ENCODE measurements around the gene ENDOU. TPM values are rescaled to one million over a fixed set of nuclear protein-coding genes. Genes with fewer than 3 reads are reported as not detected.

ENDOU gene
- total RNA-seq, 1 experiment from 2014 or later, result not detected

DNA sequence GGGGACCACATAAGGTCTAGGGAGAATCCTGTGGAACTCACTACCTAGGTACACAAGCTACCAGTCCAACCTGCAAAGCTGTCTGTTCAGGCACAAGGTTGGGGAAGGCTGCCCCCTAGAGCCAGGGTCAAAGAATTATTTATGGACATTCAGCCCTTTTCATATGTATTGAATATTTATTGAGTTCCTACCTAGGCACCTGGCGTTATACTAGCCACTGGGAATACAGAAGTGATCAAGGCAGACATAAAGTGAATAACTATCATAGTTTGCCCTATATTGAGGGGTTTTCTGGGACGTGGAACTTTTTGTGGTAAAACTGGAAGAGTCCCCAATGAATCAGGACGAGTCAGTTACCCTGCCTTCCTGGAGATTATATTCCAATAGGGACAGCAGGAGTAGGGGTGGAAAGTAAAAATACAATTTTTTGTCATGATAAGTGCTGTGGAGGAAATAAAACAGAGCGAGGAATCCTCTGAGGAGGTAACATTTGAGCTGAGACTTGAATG, 42.0 kb upstream of the ENDOU start:
- Mint-ChIP-seq H3K4me3 (no peak overlapping the region), H3K9me3 (no peaks in the 10 kb centered on the region), H3K27ac (no peak overlapping the region), H3K27me3 (ENCODE audit: low read depth) (peaks cover 6% of the 10 kb centered on the region), H3K36me3 (no peaks in the 10 kb centered on the region), H3K4me1 (peaks cover 18% of the 10 kb centered on the region)
- POLR2A ChIA-PET, result interaction anchor here (0.8 to 1.5 kb wide), 7 partner anchors 9 to 61 kb away, joined by 3 to 6 read pairs (median 4); partner anchors contain the start of genes RAPGEF3 and RPAP3
- CTCF ChIA-PET, result interaction anchor here (0.6 to 19.3 kb wide), 26 partner anchors 11 to 1610 kb away, joined by 3 to 735 read pairs (median 4); partner anchors contain the start of genes HDAC7, RAPGEF3 and VDR
- TF ChIP-seq JAZF1 (CRISPR knock-in tag; IDR thresholded peaks at IDR 0.05) (no peak), IRF2 (CRISPR knock-in tag; IDR thresholded peaks at IDR 0.05; ENCODE audit: borderline replicate concordance, low read depth) (no peak), ZNF416 (CRISPR knock-in tag; IDR thresholded peaks at IDR 0.05) (no peak)
- TF ChIP-seq, protein P1, sequence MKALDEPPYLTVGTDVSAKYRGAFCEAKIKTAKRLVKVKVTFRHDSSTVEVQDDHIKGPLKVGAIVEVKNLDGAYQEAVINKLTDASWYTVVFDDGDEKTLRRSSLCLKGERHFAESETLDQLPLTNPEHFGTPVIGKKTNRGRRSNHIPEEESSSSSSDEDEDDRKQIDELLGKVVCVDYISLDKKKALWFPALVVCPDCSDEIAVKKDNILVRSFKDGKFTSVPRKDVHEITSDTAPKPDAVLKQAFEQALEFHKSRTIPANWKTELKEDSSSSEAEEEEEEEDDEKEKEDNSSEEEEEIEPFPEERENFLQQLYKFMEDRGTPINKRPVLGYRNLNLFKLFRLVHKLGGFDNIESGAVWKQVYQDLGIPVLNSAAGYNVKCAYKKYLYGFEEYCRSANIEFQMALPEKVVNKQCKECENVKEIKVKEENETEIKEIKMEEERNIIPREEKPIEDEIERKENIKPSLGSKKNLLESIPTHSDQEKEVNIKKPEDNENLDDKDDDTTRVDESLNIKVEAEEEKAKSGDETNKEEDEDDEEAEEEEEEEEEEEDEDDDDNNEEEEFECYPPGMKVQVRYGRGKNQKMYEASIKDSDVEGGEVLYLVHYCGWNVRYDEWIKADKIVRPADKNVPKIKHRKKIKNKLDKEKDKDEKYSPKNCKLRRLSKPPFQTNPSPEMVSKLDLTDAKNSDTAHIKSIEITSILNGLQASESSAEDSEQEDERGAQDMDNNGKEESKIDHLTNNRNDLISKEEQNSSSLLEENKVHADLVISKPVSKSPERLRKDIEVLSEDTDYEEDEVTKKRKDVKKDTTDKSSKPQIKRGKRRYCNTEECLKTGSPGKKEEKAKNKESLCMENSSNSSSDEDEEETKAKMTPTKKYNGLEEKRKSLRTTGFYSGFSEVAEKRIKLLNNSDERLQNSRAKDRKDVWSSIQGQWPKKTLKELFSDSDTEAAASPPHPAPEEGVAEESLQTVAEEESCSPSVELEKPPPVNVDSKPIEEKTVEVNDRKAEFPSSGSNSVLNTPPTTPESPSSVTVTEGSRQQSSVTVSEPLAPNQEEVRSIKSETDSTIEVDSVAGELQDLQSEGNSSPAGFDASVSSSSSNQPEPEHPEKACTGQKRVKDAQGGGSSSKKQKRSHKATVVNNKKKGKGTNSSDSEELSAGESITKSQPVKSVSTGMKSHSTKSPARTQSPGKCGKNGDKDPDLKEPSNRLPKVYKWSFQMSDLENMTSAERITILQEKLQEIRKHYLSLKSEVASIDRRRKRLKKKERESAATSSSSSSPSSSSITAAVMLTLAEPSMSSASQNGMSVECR (CRISPR knock-in tag; IDR thresholded peaks at IDR 0.05; ENCODE audit: borderline replicate concordance), result no peak
- TF ChIP-seq, protein P2, sequence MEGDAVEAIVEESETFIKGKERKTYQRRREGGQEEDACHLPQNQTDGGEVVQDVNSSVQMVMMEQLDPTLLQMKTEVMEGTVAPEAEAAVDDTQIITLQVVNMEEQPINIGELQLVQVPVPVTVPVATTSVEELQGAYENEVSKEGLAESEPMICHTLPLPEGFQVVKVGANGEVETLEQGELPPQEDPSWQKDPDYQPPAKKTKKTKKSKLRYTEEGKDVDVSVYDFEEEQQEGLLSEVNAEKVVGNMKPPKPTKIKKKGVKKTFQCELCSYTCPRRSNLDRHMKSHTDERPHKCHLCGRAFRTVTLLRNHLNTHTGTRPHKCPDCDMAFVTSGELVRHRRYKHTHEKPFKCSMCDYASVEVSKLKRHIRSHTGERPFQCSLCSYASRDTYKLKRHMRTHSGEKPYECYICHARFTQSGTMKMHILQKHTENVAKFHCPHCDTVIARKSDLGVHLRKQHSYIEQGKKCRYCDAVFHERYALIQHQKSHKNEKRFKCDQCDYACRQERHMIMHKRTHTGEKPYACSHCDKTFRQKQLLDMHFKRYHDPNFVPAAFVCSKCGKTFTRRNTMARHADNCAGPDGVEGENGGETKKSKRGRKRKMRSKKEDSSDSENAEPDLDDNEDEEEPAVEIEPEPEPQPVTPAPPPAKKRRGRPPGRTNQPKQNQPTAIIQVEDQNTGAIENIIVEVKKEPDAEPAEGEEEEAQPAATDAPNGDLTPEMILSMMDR (IDR thresholded peaks at IDR 0.05), result peak; percentile 51; the same call in 1 of the 2 replicates
- TF ChIP-seq, protein P3, sequence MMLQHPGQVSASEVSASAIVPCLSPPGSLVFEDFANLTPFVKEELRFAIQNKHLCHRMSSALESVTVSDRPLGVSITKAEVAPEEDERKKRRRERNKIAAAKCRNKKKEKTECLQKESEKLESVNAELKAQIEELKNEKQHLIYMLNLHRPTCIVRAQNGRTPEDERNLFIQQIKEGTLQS (CRISPR knock-in tag; conservative IDR thresholded peaks at IDR 0.05), result no peak
- ATAC-seq (peak; percentile 61), DNase-seq (ENCODE audit: low spot score) (peak; percentile 76)

DNA sequence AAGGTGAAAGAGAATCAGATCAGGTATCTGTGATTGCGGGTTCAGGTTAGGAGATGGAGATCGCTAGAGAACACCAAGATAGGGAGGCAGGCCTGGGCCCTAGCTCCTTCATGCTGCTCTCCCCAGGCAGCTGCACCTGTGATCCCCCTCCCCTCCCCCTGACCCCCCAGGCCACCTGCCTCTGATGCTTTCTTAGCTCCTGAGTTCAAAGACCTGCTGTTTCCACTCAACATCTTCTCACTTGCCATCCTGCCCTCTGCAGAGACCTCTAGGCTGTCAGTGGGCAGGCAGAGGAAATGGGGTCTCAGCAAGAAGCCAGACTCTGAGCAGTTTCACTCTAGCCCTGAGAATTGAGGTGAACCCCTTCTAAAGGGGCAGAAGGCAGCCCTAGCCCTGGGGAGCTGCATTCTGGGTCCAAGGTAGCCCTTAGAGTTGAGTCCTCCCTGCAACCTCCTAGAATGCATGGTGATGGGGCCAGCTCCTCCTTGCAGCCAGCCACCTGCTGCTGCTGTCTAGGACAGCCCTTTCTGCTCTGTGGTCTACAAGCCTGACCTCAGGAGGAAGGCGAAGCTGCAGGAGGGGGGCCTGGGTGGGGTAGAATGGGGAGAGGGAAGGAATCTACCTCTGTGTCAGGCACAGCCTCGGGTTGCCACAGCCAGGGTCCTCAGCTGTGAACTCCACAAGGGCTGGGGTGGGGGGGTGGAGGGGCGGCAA, 41.4 kb upstream of the ENDOU start:
- H3K27me3 Mint-ChIP-seq (ENCODE audit: low read depth), result peaks cover 3% of the 10 kb centered on the region; the same call in 1 of the 2 replicates
- H3K4me3 Mint-ChIP-seq, result no peak overlapping the region
- CTCF ChIA-PET, result interaction anchor here (0.6 to 19.3 kb wide), 32 partner anchors 12 to 1610 kb away, joined by 3 to 735 read pairs (median 4); partner anchors contain the start of genes HDAC7, RAPGEF3 and VDR
- peak; percentile 7 for ATAC-seq
- peaks cover 15% of the 10 kb centered on the region for H3K4me1 Mint-ChIP-seq
- no peaks in the 10 kb centered on the region for H3K36me3 Mint-ChIP-seq
- H3K9me3 Mint-ChIP-seq, result no peaks in the 10 kb centered on the region
- DNase-seq (ENCODE audit: low spot score), result no peak
- POLR2A ChIA-PET, result interaction anchor here (0.8 to 1.5 kb wide), 7 partner anchors 8 to 61 kb away, joined by 3 to 6 read pairs (median 4); partner anchors contain the start of genes RAPGEF3 and RPAP3
- H3K27ac Mint-ChIP-seq, result no peak overlapping the region
- TF ChIP-seq, protein P4, sequence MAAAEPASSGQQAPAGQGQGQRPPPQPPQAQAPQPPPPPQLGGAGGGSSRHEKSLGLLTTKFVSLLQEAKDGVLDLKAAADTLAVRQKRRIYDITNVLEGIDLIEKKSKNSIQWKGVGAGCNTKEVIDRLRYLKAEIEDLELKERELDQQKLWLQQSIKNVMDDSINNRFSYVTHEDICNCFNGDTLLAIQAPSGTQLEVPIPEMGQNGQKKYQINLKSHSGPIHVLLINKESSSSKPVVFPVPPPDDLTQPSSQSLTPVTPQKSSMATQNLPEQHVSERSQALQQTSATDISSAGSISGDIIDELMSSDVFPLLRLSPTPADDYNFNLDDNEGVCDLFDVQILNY (CRISPR knock-in tag; IDR thresholded peaks at IDR 0.05), result no peak
- TF ChIP-seq, protein P5, sequence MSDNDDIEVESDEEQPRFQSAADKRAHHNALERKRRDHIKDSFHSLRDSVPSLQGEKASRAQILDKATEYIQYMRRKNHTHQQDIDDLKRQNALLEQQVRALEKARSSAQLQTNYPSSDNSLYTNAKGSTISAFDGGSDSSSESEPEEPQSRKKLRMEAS (CRISPR knock-in tag; IDR thresholded peaks at IDR 0.05), result no peak
- TF ChIP-seq, protein P6, sequence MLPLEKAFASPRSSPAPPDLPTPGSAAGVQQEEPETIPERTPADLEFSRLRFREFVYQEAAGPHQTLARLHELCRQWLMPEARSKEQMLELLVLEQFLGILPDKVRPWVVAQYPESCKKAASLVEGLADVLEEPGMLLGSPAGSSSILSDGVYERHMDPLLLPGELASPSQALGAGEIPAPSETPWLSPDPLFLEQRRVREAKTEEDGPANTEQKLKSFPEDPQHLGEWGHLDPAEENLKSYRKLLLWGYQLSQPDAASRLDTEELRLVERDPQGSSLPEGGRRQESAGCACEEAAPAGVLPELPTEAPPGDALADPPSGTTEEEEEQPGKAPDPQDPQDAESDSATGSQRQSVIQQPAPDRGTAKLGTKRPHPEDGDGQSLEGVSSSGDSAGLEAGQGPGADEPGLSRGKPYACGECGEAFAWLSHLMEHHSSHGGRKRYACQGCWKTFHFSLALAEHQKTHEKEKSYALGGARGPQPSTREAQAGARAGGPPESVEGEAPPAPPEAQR (CRISPR knock-in tag; IDR thresholded peaks at IDR 0.05), result no peak
- no peak for TF ChIP-seq ZNF671 (CRISPR knock-in tag; IDR thresholded peaks at IDR 0.05)
- TF ChIP-seq, protein P7, sequence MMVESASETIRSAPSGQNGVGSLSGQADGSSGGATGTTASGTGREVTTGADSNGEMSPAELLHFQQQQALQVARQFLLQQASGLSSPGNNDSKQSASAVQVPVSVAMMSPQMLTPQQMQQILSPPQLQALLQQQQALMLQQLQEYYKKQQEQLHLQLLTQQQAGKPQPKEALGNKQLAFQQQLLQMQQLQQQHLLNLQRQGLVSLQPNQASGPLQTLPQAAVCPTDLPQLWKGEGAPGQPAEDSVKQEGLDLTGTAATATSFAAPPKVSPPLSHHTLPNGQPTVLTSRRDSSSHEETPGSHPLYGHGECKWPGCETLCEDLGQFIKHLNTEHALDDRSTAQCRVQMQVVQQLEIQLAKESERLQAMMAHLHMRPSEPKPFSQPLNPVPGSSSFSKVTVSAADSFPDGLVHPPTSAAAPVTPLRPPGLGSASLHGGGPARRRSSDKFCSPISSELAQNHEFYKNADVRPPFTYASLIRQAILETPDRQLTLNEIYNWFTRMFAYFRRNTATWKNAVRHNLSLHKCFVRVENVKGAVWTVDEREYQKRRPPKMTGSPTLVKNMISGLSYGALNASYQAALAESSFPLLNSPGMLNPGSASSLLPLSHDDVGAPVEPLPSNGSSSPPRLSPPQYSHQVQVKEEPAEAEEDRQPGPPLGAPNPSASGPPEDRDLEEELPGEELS (CRISPR knock-in tag; IDR thresholded peaks at IDR 0.05), result no peak
- TF ChIP-seq, protein P8, sequence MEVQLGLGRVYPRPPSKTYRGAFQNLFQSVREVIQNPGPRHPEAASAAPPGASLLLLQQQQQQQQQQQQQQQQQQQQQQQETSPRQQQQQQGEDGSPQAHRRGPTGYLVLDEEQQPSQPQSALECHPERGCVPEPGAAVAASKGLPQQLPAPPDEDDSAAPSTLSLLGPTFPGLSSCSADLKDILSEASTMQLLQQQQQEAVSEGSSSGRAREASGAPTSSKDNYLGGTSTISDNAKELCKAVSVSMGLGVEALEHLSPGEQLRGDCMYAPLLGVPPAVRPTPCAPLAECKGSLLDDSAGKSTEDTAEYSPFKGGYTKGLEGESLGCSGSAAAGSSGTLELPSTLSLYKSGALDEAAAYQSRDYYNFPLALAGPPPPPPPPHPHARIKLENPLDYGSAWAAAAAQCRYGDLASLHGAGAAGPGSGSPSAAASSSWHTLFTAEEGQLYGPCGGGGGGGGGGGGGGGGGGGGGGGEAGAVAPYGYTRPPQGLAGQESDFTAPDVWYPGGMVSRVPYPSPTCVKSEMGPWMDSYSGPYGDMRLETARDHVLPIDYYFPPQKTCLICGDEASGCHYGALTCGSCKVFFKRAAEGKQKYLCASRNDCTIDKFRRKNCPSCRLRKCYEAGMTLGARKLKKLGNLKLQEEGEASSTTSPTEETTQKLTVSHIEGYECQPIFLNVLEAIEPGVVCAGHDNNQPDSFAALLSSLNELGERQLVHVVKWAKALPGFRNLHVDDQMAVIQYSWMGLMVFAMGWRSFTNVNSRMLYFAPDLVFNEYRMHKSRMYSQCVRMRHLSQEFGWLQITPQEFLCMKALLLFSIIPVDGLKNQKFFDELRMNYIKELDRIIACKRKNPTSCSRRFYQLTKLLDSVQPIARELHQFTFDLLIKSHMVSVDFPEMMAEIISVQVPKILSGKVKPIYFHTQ (CRISPR knock-in tag; IDR thresholded peaks at IDR 0.05), result no peak
- TF ChIP-seq, protein P9, sequence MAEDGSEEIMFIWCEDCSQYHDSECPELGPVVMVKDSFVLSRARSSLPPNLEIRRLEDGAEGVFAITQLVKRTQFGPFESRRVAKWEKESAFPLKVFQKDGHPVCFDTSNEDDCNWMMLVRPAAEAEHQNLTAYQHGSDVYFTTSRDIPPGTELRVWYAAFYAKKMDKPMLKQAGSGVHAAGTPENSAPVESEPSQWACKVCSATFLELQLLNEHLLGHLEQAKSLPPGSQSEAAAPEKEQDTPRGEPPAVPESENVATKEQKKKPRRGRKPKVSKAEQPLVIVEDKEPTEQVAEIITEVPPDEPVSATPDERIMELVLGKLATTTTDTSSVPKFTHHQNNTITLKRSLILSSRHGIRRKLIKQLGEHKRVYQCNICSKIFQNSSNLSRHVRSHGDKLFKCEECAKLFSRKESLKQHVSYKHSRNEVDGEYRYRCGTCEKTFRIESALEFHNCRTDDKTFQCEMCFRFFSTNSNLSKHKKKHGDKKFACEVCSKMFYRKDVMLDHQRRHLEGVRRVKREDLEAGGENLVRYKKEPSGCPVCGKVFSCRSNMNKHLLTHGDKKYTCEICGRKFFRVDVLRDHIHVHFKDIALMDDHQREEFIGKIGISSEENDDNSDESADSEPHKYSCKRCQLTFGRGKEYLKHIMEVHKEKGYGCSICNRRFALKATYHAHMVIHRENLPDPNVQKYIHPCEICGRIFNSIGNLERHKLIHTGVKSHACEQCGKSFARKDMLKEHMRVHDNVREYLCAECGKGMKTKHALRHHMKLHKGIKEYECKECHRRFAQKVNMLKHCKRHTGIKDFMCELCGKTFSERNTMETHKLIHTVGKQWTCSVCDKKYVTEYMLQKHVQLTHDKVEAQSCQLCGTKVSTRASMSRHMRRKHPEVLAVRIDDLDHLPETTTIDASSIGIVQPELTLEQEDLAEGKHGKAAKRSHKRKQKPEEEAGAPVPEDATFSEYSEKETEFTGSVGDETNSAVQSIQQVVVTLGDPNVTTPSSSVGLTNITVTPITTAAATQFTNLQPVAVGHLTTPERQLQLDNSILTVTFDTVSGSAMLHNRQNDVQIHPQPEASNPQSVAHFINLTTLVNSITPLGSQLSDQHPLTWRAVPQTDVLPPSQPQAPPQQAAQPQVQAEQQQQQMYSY (CRISPR knock-in tag; IDR thresholded peaks at IDR 0.05), result no peak
